AG10803 (cell line): ENCODE data around the gene GGA2.

Source experiments
- DNase-seq: peaks from one replicate; pipeline ENCODE4 v3.0.0; 2010; ENCODE audit warnings: low read depth
- H3K4me3 ChIP-seq: 2 replicates; pipeline ENCODE4 v1.5.1; 2011; ENCODE audit warnings: mild to moderate bottlenecking, low read length, control low read depth
- CTCF ChIP-seq: conservative IDR thresholded peaks from 2 replicates; pipeline ENCODE4 v1.5.1; 2011; ENCODE audit warnings: mild to moderate bottlenecking, low read length, control low read depth, inconsistent platforms

The GGA2 gene

DNA sequence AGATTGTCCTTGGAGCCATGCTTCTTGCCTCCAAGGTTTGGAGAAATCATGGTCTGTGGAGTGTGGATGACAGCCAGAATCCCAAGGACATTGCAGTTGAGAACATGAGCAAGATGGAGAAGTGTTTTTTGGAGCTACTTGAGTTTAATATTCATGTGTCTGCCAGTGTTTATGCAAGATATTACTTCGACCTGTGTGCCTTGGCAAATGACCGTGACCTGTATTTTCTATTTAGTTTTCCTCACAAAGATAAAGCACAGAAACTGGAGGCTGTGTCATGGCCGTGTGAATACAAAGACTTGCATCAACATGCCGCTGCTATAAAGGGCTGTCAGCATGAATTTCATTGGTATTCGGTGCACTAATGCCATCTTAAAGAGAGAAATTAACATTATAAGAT is 9.0 kb downstream of the GGA2 start:
- TF ChIP-seq CTCF = no peak
- no peak for DNase-seq

DNA sequence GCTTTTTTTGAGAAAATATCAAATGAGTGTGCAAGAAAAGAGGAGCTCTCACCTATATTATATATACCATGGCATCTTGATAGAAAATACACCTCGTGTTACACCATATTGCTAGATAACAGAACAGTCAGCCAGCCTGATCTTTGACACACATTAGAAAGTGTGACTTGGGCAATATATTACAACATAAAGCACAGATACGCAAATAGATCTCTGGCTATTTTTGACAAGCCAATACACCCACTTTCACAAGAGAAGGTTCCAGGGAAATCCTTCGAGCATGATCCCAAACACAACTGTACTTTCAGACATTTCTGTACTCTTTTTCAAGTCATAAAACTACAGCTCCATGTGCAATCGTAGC is 9.4 kb downstream of the GGA2 start:
- no peak for DNase-seq
- TF ChIP-seq CTCF = no peak
- H3K4me3 ChIP-seq = no peak overlapping the region

More for the DNA sequence above, 9.0 kb downstream of the GGA2 start:
- no peak overlapping the region for H3K4me3 ChIP-seq

- no peak for DNase-seq
- no peak for TF ChIP-seq CTCF
- no peak overlapping the region for H3K4me3 ChIP-seq
Observed at GRCh38 chr16:23500212-23500861, 10.0 kb downstream of the GGA2 start.

DNA sequence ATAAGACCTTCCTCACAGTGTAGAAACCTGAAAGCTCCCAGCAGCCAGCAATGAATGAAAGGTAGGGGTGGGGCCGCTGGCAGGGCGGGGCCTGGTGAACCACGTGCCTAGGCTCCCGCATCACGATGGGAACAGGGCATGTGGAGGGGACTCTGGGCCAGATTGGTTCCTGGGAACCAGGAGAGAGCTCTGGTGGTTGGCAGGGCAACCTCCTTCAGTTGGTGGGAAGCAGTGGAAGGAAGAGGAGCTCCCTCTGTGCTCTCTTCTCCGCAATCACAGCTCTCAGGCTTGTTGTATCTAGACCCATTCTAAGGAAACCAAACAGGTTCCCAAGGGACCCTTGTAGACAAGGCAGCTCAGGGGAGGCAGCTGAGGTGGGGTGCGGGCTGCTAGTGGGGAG is 10.5 kb downstream of the GGA2 start:
- TF ChIP-seq CTCF = no peak
- H3K4me3 ChIP-seq = no peak overlapping the region
- no peak for DNase-seq

- TF ChIP-seq CTCF = no peak
- no peak overlapping the region for H3K4me3 ChIP-seq
- DNase-seq = no peak
Observed at GRCh38 chr16:23498863-23499262, 11.4 kb downstream of the GGA2 start.

GRCh38 chr16:23497543-23497868 is 12.8 kb downstream of the GGA2 start:
- no peak for DNase-seq
- no peak for TF ChIP-seq CTCF
- no peak overlapping the region for H3K4me3 ChIP-seq

- no peak for TF ChIP-seq CTCF
- H3K4me3 ChIP-seq = peak overlapping the region; percentile 17
- peak; percentile 68 for DNase-seq
Observed at GRCh38 chr16:23496821-23497542, 13.3 kb downstream of the GGA2 start.
